IMR-90 (cell line): ENCODE results near the gene INAVA.

Source experiments
- CEBPB ChIP-seq: IDR thresholded peaks from 2 replicates; pipeline ENCODE4 v1.6.1; 2012; ENCODE audit warnings: low read depth, low read length, improper control_type of control experiment
- CHD1 ChIP-seq: IDR thresholded peaks from 2 replicates; pipeline ENCODE4 v1.6.1; 2012; ENCODE audit warnings: low read depth, low read length, improper control_type of control experiment
- FOS ChIP-seq: fragments of 150-350 bp; IDR thresholded peaks from 2 replicates; pipeline ENCODE4 v1.6.1; 2016; ENCODE audit warnings: low read depth, low read length
- MAFK ChIP-seq: IDR thresholded peaks from 2 replicates; pipeline ENCODE4 v1.6.1; 2012; ENCODE audit warnings: low read depth, low read length, improper control_type of control experiment
- MAZ ChIP-seq: IDR thresholded peaks from 2 replicates; pipeline ENCODE4 v1.6.1; 2012; ENCODE audit warnings: low read depth, mild to moderate bottlenecking, low read length, improper control_type of control experiment, moderate library complexity, borderline replicate concordance
- MXI1 ChIP-seq: IDR thresholded peaks from 2 replicates; pipeline ENCODE4 v1.6.1; 2012; ENCODE audit warnings: low read depth, mild to moderate bottlenecking, low read length, moderate library complexity, borderline replicate concordance
- POLR2A ChIP-seq: IDR thresholded peaks from 2 replicates; pipeline ENCODE4 v1.6.1; 2012; ENCODE audit warnings: mild to moderate bottlenecking, low read depth, low read length
- RAD21 ChIP-seq: IDR thresholded peaks from 2 replicates; pipeline ENCODE4 v1.6.1; 2012; ENCODE audit warnings: low read length, improper control_type of control experiment
- RCOR1 ChIP-seq: IDR thresholded peaks from 2 replicates; pipeline ENCODE4 v1.6.1; 2012; ENCODE audit warnings: mild to moderate bottlenecking, low read length, improper control_type of control experiment; ENCODE audit not compliant: insufficient replicate concordance
- RFX5 ChIP-seq: IDR thresholded peaks from 2 replicates; pipeline ENCODE4 v1.8.0; 2012; ENCODE audit warnings: low read depth, mild to moderate bottlenecking, low read length, moderate library complexity
- SMC3 ChIP-seq: fragments of 150-350 bp; IDR thresholded peaks from 2 replicates; pipeline ENCODE4 v1.6.1; 2016; ENCODE audit warnings: low read depth, mild to moderate bottlenecking, antibody characterized with exemption, low read length, moderate library complexity
- TF ChIP-seq, protein P1 (sequence below): conservative IDR thresholded peaks from 2 replicates; pipeline ENCODE4 v1.5.1; 2012; ENCODE audit warnings: mild to moderate bottlenecking, low read depth, low read length, improper control_type of control experiment
- TF ChIP-seq, protein P2 (sequence below): fragments of 150-350 bp; IDR thresholded peaks from 2 replicates; pipeline ENCODE4 v1.6.1; 2017; ENCODE audit warnings: mild to moderate bottlenecking, antibody characterized with exemption, low read length, low read depth
- TF ChIP-seq, protein P3 (sequence below): fragments of 150-350 bp; IDR thresholded peaks from 2 replicates; pipeline ENCODE4 v1.6.1; 2016; ENCODE audit warnings: low read depth, mild to moderate bottlenecking, low read length, moderate library complexity, borderline replicate concordance

DNA sequence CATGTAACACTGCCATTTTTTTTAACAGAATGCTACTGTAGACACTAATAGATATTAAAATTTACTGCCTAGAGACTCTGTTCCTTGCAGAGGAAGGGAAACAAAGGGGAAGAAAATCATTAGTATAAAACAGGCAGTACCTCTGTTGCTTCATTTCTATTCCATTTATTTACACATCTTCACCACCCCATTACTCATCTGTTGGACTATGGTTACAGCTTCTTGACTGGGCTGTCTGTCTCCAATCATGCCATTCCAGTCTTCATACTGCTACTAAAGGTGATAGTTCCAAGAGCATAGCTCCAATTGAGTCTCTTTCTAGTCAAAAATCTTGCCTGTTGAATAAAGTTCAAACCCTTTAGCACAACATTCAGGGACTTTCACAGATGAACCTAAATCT, 44.1 kb upstream of the INAVA start:
- TF ChIP-seq POLR2A (no peak), RFX5 (no peak), SMC3 (no peak), MXI1 (no peak), CEBPB (no peak), RCOR1 (no peak), CHD1 (no peak), MAZ (no peak), FOS (no peak), RAD21 (no peak), MAFK (no peak)
- TF ChIP-seq, protein P1, sequence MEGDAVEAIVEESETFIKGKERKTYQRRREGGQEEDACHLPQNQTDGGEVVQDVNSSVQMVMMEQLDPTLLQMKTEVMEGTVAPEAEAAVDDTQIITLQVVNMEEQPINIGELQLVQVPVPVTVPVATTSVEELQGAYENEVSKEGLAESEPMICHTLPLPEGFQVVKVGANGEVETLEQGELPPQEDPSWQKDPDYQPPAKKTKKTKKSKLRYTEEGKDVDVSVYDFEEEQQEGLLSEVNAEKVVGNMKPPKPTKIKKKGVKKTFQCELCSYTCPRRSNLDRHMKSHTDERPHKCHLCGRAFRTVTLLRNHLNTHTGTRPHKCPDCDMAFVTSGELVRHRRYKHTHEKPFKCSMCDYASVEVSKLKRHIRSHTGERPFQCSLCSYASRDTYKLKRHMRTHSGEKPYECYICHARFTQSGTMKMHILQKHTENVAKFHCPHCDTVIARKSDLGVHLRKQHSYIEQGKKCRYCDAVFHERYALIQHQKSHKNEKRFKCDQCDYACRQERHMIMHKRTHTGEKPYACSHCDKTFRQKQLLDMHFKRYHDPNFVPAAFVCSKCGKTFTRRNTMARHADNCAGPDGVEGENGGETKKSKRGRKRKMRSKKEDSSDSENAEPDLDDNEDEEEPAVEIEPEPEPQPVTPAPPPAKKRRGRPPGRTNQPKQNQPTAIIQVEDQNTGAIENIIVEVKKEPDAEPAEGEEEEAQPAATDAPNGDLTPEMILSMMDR, result no peak
- TF ChIP-seq, protein P2, sequence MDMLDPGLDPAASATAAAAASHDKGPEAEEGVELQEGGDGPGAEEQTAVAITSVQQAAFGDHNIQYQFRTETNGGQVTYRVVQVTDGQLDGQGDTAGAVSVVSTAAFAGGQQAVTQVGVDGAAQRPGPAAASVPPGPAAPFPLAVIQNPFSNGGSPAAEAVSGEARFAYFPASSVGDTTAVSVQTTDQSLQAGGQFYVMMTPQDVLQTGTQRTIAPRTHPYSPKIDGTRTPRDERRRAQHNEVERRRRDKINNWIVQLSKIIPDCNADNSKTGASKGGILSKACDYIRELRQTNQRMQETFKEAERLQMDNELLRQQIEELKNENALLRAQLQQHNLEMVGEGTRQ, result no peak
- TF ChIP-seq, protein P3, sequence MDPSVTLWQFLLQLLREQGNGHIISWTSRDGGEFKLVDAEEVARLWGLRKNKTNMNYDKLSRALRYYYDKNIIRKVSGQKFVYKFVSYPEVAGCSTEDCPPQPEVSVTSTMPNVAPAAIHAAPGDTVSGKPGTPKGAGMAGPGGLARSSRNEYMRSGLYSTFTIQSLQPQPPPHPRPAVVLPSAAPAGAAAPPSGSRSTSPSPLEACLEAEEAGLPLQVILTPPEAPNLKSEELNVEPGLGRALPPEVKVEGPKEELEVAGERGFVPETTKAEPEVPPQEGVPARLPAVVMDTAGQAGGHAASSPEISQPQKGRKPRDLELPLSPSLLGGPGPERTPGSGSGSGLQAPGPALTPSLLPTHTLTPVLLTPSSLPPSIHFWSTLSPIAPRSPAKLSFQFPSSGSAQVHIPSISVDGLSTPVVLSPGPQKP, result no peak
